Astrocyte of the hippocampus (primary cell): ENCODE data around the gene KIAA2012.

ENCODE experiments used
- DNase-seq: peaks from one replicate; pipeline ENCODE4 v3.0.0; 2011; ENCODE audit warnings: low read depth, low spot score

KIAA2012 gene

DNA sequence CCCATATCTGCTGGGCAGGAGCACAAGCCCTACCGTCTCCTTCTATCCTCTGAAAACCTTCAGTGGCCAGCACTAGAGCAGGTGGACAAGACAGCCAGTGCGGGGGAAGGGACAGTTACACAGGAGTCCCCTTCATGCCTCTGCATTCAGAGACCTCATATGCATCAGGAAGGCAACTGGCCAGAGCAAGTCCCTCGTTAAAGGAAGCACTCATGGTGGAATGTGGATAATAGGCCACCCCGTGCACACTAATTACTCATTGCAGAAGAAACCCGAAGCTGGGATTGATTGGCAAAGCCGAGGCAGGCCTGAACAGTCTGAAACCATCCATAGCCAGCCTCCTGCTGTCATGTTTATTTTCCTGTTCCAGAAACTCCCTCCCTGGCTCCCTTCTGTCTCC, 11.2 kb downstream of the KIAA2012 start:
- DNase-seq = peak; percentile 59

DNA sequence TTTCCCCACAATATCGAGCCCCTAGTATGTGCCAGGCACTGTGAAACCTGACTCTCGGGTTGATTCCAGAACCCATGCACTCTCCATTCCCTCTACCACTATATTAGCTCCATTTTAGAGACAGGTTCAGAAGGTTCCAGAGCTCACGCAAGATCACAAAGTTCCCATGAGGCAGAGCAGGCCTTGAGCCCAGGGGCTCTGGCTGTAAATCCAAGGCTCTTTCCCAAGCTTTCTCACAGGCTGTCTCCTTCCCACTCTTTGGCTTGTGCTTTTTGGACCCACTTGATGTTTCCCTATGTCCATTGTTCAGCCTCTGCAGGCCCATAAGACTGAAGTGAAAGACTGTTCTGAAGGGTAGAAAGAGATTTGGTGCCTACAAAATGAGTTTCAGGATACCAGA, 15.7 kb downstream of the KIAA2012 start:
- DNase-seq = no peak

DNA sequence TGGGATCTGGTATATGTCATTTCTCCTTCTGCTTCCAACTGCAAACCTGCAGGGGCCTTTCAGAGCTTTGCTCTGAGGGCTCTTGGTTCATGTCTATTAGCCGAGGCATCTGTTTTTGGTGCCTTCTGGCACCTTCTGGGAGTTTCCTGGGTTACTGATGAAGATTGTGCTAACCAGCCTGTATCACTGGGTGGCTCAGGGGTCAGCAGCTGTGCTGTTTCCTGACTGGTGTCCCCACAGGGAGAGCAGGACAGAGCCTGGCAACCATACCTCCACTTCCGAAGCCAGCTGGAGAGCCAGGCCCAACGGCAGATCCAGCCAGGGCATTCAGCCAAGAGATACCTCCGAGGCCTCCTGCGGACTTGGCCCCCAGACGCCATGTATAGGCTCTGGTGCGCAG, 17.5 kb downstream of the KIAA2012 start:
- no peak for DNase-seq

DNA sequence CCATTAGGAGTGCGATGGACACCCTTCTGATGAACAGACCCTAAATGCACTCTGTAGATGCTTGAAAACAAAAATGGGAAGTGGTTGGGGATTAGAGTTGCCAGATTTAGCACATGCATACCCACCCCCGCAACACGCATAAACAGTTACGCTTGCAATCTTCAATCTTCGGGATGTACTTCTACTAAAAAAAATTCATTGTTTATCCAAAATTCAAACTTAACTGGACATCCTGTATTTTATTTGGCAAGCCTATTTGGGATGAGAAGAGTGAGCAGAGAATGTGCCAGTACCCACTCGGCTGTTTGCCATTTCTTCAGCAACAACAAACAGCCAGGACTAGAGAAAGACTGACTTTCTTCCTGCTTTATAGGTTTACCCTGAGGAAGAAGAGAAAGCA, 18.4 kb downstream of the KIAA2012 start:
- DNase-seq = no peak

DNA sequence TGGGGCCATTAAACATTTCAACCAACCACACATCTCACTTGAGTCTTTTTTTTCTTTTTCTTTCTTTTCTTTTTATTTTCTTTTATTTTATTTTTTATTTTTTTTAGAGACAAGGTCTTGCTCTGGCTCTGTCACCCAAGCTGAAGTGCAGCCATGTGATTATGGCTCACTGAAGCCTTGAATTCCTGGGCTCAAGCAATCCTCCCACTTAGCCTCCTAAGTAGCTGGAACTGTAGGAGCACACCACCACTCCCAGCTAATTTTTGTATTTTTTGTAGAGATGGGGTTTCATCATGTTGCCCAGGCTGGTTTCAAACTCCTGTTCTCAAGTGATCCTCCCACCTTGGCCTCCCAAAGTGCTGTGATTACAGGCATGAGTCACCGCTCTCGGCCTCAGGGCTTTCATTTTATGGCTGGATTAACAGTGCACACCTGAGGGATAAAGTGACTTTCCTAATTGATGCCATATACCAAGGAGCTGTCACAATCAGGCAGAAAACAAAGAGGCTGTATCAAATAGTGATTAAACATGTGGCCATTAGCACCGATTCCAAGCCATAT, 21.5 kb downstream of the KIAA2012 start:
- DNase-seq = no peak

DNA sequence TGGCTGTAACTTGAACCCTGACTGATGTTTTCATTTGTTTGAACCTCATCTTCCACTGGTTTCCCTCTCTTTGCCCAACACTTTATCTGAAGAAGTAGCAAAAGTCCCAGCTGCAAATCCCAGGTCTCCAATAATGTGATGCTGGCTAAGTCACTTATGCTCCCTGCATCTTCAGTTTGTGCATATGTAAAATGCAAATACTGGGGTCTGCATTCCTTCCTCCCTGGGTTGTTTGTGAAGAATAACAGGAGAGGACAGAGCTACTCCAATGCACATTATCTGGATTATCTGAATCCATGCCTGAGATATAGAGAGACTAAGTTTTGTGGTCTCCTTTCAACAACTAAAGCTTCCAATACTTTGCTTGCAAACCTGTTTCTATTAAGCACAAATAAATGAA, 22.2 kb downstream of the KIAA2012 start:
- no peak for DNase-seq

DNA sequence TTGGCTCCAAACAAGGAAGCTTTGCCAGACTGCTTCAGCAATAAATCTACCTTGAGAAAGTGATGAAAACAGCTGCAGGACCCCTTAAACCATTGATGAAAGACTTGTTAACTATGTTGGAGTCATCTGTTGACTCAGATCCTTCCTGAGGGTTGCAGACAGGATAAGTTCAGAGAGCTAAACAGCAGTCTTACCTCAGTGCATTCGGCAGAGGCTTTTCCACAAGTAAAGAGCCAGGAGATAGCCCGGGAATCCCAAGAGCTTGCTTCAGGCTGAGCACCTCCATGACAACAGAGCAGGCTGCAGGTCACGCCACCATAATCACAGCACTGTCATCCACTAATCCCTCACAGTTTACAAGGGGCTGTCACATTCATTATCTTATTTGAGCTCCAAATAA, 23.7 kb downstream of the KIAA2012 start:
- no peak for DNase-seq

DNA sequence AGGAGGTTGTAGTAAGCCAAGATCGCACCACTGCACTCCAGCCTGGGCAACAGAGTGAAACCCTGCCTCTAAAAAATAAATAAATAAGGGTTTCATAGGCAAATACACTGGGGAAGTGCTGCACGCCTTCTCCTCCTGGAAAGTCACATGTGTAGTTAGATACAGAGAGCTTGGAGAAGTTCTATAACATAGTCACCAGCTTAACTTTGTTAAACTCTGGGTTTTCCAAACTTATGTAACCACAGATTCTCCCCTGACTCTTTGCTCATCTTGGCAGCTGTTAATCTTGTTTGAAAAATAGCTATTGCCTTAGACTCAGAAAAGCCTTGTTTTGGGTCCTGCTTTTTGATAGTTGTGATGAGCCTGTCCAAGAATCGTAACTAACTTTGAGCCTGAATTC, 25.2 kb downstream of the KIAA2012 start:
- DNase-seq = no peak

DNA sequence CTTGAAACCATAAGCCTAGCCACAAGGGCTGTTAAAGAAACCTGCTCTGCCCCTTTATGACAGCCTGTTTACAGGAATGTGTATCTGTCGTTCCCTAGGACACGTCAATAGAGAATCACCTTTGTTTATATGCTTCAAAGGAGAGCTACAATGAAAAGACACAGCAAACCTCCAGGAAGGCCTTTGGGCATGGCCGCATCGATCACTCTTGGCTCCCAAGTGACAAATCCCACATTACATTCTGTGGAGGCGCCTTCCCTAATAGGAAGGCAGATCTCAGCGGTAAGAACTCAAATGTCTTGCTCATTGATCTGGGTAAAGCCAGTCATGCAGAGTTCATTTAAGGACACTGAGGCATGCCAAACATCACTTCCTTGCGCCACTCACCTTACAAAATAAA, 26.5 kb downstream of the KIAA2012 start:
- peak; percentile 16 for DNase-seq

DNA sequence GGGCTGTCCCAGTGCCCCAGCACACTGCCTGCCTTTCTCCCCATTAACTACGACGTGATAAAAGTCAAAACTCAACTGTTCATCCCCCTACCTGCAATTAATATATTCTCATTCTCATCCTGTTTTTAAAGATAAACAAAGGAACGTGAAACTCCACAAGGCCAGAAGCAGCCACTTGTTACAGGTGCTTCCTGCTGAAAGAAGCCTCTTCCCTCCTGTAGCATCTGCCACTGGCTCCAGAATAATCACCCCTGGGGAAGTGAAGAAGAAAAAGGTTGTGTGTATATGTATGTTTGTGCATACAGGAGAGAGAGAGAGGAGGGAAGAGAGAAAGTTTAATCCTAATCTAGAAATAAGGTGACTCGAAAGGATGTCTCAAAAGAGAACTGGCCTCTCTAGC, 27.1 kb downstream of the KIAA2012 start:
- no peak for DNase-seq

DNA sequence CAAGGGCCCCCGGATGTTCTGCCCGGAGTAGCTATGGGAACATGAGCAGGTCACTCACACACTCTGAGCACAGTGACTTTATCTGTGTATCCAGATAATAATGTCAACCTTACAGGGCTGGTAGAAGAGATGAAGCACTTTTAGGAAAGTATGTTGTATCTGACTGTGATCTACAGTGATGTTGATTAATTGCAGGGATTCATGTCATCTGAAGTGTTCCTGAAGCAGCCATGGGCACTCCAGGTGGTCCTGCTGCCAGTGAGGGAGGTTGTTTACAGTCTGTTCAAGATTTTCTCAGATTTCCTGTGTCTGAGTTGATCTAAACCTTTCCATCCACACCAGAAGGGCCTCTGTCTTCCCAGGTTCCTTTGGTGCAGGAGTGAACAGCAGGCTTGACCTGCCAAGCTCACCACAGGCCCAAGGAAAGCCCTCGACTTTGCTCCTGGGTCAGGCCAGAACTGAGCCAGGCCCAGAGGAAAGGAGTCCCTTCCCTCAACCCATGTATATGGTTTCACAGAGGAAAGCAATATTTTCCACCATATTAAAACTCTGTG, 28.0 kb downstream of the KIAA2012 start:
- no peak for DNase-seq

DNA sequence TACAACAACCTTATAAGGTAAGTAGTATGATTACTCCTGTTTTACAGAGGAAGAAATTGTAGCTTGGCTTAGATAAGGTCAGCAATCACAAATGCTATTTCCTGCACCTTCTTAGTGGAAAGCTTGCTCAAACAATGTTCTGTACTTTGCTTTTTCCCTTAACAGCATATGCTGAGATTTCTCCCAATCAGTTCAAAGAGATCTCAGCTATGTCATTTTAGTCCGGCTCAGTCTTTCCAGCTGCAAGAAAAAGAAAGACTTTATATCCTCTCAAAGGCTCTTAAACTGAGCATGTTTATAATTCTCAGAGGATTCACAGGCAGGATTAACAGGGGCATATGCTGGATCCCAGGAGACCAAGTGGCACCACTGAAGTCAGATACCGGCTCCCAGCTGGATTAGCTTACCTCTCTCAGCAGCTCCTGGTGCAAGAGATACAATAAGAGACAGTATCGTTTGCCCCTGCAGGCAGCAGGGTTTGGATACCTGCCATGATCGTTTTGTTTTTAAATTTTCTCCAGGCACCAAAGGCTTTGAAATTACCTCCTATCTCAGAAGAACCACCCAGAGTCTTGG, 29.5 kb downstream of the KIAA2012 start:
- DNase-seq = no peak

DNA sequence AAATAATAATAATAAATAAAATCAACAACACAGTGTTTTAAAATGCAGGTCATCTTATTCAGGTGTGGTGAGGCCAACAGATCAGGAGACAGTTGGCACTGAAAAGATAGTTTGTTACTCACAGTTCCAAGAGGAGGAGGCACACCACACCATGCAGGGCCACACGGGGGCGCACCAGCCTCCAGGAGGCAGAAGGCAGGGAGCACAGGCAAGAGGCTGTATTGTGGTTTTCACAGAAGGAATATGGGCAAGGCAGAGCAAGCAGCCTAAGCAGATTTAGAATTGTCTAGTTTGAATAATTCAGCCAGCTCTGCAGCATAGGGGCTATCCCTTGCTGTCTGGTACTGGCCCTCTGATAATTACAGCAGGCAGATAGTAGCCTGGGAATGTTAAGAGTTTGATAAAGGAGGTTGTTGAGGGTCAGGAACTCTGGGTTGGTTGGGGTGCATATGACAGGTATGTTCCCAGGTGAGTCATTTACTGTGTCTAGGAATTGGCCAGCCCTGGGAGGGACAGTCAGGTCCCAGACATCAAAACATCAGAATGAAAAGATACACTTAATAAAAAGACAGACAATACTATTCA, 31.3 kb downstream of the KIAA2012 start:
- DNase-seq = peak; percentile 48

DNA sequence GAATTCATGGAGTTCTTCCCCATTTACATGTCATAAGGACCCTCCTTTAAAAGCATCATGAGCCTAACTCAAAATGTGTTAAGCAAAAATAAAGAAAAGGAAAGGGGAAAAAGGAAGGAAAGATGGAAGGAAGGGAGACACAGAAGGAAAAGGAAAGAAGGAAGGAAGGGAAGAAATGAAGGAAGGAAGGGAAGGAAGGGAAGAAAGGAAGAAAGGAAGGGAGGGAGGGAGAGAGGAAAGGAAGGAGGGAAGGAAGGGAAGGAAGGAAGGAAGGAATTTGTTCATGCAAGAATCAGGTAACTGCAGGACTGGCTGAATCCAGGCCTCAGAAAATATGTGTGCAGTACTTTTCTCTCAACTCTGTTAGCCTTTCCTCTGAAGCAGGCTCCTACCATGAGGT, 32.0 kb downstream of the KIAA2012 start:
- no peak for DNase-seq

DNA sequence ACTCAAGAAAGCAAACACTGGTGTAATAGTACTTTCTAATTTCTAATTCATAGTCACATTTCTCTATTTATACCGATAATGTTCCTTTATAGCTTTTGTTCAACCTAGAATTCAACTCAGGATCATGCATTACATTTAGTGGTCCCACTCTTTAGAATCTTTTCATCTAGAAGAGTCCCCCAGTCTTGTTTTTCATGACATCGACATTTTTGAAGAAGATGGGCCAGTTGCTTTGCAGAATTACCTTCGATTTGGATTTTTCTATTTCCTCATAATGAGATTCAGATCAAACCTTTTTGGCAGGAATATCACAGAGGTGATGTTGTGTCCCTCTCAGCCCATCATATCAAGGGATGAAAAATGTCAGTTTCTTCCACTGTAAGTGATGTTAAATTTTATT, 35.3 kb downstream of the KIAA2012 start:
- no peak for DNase-seq

DNA sequence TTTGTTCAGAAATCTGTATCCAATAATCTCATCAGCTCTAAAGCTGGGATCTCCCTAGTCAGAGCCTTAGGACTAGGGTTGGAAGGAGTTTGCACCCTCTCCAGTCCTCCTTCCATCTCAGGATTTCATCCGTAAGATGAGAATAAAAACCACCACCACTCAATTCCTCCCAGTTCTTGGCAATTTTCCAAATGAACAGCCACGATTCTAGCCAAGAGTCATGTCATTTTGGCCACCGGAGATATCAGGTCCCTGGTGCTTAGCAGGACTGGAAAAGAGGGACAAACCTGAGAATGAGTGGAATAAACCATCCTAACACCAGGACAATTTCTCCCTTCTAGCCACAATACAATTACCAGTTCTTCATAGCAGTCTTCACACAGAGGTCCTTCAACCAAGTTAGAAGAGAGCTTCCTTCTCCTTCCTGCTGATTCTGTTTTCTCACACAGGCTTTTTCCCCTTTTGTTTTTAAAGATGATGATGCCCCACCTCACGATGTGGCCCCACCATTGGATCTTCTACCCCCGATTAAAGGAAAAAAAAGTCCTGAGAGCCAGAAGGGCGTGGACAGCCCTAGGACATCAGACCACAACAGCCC, 36.2 kb downstream of the KIAA2012 start:
- no peak for DNase-seq

DNA sequence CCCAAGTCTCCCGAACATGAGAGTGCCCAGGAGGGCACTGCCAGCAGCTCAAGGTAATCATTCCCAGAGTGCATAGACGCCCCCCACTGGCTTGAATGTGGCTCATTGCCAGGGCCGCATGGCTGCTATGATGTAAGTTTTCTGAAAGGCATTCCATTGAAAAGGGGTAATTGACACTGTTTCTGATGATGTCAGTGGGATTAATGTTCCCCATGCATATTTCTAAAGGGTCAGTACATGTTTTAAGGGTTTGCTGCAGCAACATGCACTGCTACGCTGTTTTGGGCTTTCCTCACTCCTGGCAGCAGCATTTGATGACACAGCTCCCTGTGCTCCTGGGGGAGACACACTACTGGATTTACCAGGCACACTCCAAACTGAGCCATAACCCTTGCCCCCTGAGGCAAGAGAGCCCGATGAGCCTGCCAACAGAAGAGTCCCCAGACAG, 36.7 kb downstream of the KIAA2012 start:
- peak; percentile 70 for DNase-seq

DNA sequence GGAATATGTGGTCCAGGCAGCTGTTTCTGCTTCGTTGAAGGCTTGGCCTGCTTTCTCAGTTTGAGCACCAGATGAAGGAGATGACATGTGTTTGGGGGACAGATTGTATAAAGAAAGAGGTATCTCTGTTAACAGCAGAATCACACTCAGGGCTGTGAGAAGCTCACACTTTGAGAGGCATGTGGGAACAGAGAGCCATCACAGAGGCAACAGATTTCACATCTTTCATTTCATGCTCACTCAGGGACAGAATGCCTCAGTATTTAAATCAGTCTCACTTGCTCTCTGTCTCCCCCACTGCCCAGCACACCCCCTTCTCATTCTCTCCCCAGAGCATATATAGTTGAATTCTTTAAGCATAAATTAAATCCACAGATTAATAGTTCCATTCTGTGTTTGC, 37.4 kb downstream of the KIAA2012 start:
- DNase-seq = no peak

DNA sequence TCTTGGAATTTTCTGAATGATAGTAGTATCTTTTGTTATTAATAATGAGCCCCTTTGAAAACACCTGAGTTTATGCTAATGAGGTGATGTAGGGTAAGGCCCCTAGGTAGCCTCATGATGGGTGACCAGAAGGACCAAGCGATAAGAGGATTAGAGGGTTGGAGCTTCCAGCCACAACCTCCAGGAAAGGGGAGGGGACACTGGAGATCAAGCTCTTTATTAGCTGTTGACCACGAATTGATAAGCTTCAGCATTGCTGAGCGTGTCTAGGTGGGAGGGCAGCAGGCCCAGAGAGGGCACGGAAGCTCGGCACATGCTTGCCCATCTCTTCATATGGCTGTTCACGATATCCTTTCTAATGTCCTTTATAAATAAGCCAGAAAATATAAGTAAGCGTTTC, 39.0 kb downstream of the KIAA2012 start:
- no peak for DNase-seq

DNA sequence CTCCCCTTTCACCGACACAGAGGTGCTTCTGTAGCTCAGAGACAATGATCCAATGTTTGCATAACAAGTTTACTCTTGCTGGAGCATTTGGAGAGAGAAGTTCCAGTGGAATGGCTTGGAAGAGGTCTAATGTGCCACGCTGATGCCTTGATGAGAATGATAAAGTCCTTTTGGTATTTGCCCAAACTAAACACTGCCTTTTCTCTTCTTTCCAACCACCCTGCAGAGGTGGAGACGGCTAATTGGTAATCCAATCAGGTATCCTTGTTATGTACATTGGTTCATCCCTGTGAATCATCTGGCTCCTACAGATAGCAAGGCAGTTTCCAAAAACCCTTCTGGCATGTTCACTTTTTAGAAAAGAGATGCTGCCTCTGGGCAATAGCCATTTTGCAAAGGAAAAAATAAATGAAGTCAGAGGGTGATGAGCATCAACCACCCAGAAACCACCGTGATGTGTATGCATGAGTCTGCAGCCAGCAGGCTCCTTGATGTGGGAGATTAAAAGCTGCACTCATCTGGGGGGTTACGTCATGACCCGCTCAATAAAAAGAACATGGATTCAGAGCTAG, 40.6 kb downstream of the KIAA2012 start:
- peak; percentile 45 for DNase-seq

DNA sequence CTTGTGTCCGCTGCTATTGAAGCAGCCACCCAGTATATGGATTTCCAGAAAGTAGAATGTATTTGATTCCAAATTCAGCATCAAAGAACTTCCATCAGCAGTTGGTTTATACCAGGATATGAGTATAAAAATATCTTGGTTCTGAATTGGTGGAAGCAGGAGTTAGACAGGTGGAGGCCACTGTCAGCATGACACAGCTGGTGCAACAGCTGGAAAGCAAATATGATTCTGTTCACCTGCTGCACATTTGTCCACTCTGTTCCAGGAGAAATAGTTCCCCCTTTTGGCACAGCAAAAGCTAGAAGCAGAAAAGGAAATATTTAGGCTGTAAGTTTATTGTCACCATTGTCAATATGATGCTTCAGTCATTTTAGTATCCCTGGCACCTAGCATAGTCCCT, 41.2 kb downstream of the KIAA2012 start:
- no peak for DNase-seq

DNA sequence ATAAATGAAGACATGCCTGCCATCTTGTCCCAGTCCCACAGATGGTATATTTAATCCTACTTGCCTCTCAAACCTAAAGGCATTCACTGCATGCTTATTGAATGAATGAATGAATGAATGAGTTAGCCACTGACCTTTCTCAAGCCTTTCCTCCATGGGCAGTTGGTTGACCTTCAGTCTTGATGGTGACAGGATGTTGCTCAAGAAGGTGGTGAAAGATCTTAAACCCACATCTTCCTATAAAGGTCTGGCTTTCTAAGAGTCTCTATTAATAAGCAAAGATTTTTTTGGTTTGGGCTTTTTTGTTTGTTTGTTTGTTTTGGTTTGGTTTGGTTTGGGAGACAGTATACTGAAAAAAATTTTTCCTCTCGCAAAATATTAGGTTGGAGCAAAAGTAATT, 41.7 kb downstream of the KIAA2012 start:
- DNase-seq = no peak
